ENCODE results near the gene MAZ.
"Not testable (repeated sequence)": the region's sequence is repeated elsewhere in the genome, so short reads cannot be mapped to it uniquely, and the experiment has no call there.

The MAZ gene

DNA sequence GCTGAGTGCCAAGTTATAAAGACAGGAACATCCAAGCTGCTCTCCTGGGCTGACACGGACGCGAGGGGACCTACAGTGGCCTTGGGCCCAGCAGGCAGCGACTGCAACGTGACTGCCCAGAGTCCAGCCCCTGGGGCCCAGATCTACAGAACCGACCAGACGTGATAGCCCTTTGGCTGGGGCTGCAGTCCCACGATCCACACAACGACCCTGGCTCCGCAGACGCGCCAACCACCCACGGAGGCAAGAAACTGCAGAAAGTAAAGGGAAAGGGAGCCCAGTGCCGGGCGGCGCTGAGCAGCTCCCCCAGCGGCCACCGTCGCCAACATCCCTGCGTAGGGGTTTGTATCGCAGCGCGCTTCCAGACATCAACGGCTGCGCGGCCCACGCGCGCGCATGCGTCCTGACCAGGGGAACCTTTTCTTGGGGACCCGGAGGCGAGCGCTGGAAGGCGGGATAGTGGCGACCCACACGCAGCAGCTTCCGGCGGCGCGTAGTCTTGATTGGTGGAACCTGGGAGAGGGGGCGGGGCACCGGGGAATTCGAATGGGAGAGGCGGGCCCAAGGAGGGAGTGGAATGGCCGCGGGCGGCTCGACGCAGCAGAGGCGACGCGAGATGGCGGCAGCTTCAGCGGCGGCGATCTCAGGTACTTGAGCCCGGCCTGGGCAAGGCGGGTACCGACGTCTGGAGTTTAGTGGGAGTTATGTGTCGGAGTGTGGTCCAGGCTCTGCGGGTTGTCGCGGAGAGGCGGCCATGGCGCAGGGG lies 16.0 kb upstream of the MAZ start, which contains the start of gene KIF22:
KIF22 (plus strand) TSS at position 569 of the 766 bp plus-strand sequence; CDS start at position 578, 9 bp downstream.
- H3F3A ChIP-seq (ENCODE audit: insufficient read depth) = peaks cover 4% of the 10 kb centered on the region; the same call in 1 of the 2 replicates
- peak within 1 kb of the TSS; percentile 95 for H3K4me2 ChIP-seq (ENCODE audit: low read depth, low read length, poor library complexity, severe bottlenecking)
- peak within 1 kb of the TSS; percentile 99 for H3K9ac ChIP-seq (ENCODE audit: low read length)
- H3K9me3 ChIP-seq (ENCODE audit: insufficient read depth, low read length) = no peaks in the 10 kb centered on the region
- H3K36me3 ChIP-seq (ENCODE audit: low read length) = peaks cover 7% of the 10 kb centered on the region; the same call in 1 of the 2 replicates
- peaks cover 7% of the 10 kb centered on the region; the same call in 1 of the 2 replicates for H4K20me1 ChIP-seq (ENCODE audit: low read depth, low read length)
- peaks cover 48% of the 10 kb centered on the region for H3K79me2 ChIP-seq (ENCODE audit: insufficient read depth, low read length)
- H3K27ac ChIP-seq (ENCODE audit: low read depth, low read length) = peak within 1 kb of the TSS; percentile 74
- H3K4me3 ChIP-seq (ENCODE audit: insufficient read depth, low read length, poor library complexity, severe bottlenecking) = peak within 1 kb of the TSS; percentile 88
- H2AFZ ChIP-seq (ENCODE audit: low read depth, low read length, severe bottlenecking) = peak within 1 kb of the TSS; percentile 84
- no peaks in the 10 kb centered on the region for H3K27me3 ChIP-seq (ENCODE audit: low read length)
- no peaks in the 10 kb centered on the region for H3K9me2 ChIP-seq (replicated peaks; ENCODE audit: insufficient read depth, low read length)
- no peak for TF ChIP-seq EZH2phosphoT487 (conservative IDR thresholded peaks at IDR 0.05; ENCODE audit: low read length)
- TF ChIP-seq, protein P1, sequence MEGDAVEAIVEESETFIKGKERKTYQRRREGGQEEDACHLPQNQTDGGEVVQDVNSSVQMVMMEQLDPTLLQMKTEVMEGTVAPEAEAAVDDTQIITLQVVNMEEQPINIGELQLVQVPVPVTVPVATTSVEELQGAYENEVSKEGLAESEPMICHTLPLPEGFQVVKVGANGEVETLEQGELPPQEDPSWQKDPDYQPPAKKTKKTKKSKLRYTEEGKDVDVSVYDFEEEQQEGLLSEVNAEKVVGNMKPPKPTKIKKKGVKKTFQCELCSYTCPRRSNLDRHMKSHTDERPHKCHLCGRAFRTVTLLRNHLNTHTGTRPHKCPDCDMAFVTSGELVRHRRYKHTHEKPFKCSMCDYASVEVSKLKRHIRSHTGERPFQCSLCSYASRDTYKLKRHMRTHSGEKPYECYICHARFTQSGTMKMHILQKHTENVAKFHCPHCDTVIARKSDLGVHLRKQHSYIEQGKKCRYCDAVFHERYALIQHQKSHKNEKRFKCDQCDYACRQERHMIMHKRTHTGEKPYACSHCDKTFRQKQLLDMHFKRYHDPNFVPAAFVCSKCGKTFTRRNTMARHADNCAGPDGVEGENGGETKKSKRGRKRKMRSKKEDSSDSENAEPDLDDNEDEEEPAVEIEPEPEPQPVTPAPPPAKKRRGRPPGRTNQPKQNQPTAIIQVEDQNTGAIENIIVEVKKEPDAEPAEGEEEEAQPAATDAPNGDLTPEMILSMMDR (IDR thresholded peaks at IDR 0.05; ENCODE audit: insufficient read depth, low read length, poor library complexity, severe bottlenecking) = peak; percentile 44

DNA sequence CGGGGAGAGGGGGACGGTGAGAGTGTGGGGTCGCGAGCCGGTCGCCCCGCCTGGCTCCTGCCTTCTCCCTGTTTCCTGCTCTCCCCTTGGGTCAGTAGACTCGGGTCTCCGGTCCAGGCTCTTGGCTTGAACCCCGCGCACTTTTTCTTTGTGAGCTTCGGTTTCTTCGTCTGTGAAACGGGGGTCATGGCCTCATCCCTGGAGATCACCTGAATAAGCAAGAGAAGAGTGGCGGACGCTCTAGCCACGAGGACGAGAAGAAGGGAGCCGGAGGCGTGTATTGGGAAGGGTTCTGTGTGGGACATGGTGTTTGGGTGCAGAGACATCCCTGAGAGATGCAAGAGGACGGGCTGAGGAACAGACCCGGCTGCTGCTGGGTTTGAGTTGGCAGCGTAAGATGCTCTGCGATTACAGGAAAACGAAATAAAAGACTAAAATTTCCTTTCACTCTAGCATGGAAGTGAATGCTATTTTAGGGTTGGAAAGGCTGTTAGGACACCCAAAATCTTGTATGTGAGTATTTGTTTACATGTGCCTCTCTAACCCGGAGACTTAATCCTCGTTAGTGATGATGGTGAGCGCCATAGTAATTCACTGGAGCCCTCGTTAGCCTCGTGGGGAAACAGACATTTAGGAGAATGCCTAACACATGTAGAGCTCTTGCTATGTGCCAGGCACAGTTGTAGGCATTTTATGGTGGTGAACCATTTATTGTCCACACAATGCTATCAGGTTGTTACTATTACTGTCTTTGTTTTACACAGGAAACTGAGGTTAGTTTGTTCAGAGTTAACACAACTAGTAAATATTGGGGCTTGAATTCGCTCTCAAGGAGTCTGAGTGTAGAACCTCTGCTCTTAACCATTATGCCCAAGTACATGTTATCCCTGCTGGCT lies 15.1 kb upstream of the MAZ start:
- peaks cover 7% of the 10 kb centered on the region; the same call in 1 of the 2 replicates for H4K20me1 ChIP-seq (ENCODE audit: low read depth, low read length)
- peak overlapping the region; percentile 74 for H3K27ac ChIP-seq (ENCODE audit: low read depth, low read length)
- H3K9me3 ChIP-seq (ENCODE audit: insufficient read depth, low read length) = no peaks in the 10 kb centered on the region
- no peak for TF ChIP-seq EZH2phosphoT487 (conservative IDR thresholded peaks at IDR 0.05; ENCODE audit: low read length)
- TF ChIP-seq, protein P1 (IDR thresholded peaks at IDR 0.05; ENCODE audit: insufficient read depth, low read length, poor library complexity, severe bottlenecking) = no peak
- H3K4me3 ChIP-seq (ENCODE audit: insufficient read depth, low read length, poor library complexity, severe bottlenecking) = peak overlapping the region; percentile 88
- peaks cover 7% of the 10 kb centered on the region; the same call in 1 of the 2 replicates for H3K36me3 ChIP-seq (ENCODE audit: low read length)
- peaks cover 57% of the 10 kb centered on the region for H3K79me2 ChIP-seq (ENCODE audit: insufficient read depth, low read length)
- peak overlapping the region; percentile 70 for H2AFZ ChIP-seq (ENCODE audit: low read depth, low read length, severe bottlenecking)
- no peaks in the 10 kb centered on the region for H3K27me3 ChIP-seq (ENCODE audit: low read length)
- H3K9me2 ChIP-seq (replicated peaks; ENCODE audit: insufficient read depth, low read length) = no peaks in the 10 kb centered on the region
- peaks cover 4% of the 10 kb centered on the region; the same call in 1 of the 2 replicates for H3F3A ChIP-seq (ENCODE audit: insufficient read depth)
- peak overlapping the region; percentile 95 for H3K4me2 ChIP-seq (ENCODE audit: low read depth, low read length, poor library complexity, severe bottlenecking)
- H3K9ac ChIP-seq (ENCODE audit: low read length) = peak overlapping the region; percentile 99

DNA sequence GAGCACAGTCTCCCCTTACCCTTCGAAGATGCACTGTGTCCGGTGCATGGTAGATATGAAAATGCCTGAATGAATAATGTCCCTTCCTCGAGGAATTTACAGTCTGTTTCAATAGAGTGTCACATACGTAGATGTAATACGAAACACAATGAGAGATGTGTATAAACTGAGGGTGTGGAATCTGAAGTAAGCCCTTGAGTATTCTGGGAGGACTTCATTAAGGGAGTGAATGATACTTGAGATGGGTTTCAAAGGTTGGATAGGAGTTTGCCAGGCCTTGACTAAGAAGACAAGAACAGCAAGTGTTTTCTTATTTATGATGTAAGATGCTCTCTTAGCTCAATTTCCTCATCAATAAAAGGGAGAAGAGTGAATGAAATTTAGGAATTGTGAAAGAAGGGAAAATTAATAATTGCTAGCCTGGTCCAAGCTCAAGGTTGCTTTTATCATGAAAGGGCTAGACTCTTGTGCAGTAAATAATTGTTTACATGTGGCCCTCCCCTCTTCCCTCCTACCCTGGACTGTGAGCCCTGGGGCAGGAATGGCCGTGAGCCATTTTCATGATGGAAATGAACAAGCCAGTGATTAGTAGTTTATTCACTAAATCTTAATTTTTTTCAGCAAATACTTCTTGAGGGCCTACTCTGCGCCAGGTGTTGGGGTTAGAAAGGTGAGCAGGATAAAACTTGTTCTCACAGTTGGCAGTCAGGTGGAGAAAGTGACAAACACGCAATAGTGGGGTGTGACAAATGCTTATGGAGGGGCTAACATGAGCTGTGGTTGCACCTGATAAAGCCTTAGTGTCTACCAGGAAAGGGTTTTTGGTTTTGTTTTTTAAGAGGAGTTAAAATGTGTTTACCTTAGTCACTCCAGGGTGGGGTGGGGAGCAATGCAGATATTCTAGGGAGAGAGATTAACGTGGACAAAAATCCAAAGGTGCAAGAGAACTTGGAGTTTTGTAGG lies 14.2 kb upstream of the MAZ start:
- H3K79me2 ChIP-seq (ENCODE audit: insufficient read depth, low read length) = peaks cover 63% of the 10 kb centered on the region
- no peak overlapping the region for H2AFZ ChIP-seq (ENCODE audit: low read depth, low read length, severe bottlenecking)
- no peaks in the 10 kb centered on the region for H3K27me3 ChIP-seq (ENCODE audit: low read length)
- H3K36me3 ChIP-seq (ENCODE audit: low read length) = peaks cover 7% of the 10 kb centered on the region; the same call in 1 of the 2 replicates
- peaks cover 4% of the 10 kb centered on the region; the same call in 1 of the 2 replicates for H3F3A ChIP-seq (ENCODE audit: insufficient read depth)
- no peaks in the 10 kb centered on the region for H3K9me3 ChIP-seq (ENCODE audit: insufficient read depth, low read length)
- H3K9me2 ChIP-seq (replicated peaks; ENCODE audit: insufficient read depth, low read length) = no peaks in the 10 kb centered on the region
- H3K27ac ChIP-seq (ENCODE audit: low read depth, low read length) = 0 out of 2 replicates have a peak overlapping the region, but pooled peaks have one; percentile 74
- H4K20me1 ChIP-seq (ENCODE audit: low read depth, low read length) = peaks cover 7% of the 10 kb centered on the region; the same call in 1 of the 2 replicates
- H3K9ac ChIP-seq (ENCODE audit: low read length) = peak overlapping the region; percentile 99
- peak overlapping the region; percentile 88 for H3K4me3 ChIP-seq (ENCODE audit: insufficient read depth, low read length, poor library complexity, severe bottlenecking)
- peak overlapping the region; percentile 95 for H3K4me2 ChIP-seq (ENCODE audit: low read depth, low read length, poor library complexity, severe bottlenecking)
- TF ChIP-seq EZH2phosphoT487 (conservative IDR thresholded peaks at IDR 0.05; ENCODE audit: low read length) = no peak
- TF ChIP-seq, protein P1 (IDR thresholded peaks at IDR 0.05; ENCODE audit: insufficient read depth, low read length, poor library complexity, severe bottlenecking) = no peak

DNA sequence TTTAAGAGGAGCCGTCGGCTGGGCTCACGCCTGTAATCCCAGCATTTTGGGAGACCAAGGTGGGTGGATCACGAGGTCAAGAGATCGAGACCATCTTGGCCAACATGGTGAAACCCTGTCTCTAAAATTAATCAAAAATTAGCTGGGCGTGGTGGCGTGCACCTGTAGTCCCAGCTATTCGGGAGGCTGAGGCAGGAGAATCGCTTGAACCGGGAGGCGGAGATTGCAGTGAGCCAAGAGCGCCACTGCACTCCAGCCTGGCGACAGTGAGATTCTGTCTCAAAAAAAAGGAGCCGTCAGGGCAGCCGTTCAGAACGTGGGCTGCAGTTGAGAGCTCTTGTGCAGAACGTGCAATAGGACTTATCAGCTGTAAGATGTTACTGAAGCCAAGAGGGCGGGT lies 13.2 kb upstream of the MAZ start:
- H3K27ac ChIP-seq (ENCODE audit: low read depth, low read length); H3K9me2 ChIP-seq (replicated peaks; ENCODE audit: insufficient read depth, low read length); H2AFZ ChIP-seq (ENCODE audit: low read depth, low read length, severe bottlenecking); H3K4me2 ChIP-seq (ENCODE audit: low read depth, low read length, poor library complexity, severe bottlenecking); H3K9ac ChIP-seq (ENCODE audit: low read length); H3K27me3 ChIP-seq (ENCODE audit: low read length); H3F3A ChIP-seq (ENCODE audit: insufficient read depth); H3K9me3 ChIP-seq (ENCODE audit: insufficient read depth, low read length); H3K4me3 ChIP-seq (ENCODE audit: insufficient read depth, low read length, poor library complexity, severe bottlenecking); H4K20me1 ChIP-seq (ENCODE audit: low read depth, low read length): not testable (repeated sequence)
- peaks cover 68% of the 10 kb centered on the region for H3K79me2 ChIP-seq (ENCODE audit: insufficient read depth, low read length)
- H3K36me3 ChIP-seq (ENCODE audit: low read length) = peaks cover 17% of the 10 kb centered on the region

Measured in SU-DHL-6 (cell line).